Astrocyte of the cerebellum (primary cell): ENCODE measurements around the gene RASA3.
A peak's percentile ranks its signal among the peaks of the same experiment; 100 is the strongest.
"Not testable (repeated sequence)": the region's sequence is repeated elsewhere in the genome, so short reads cannot be mapped to it uniquely, and the experiment has no call there.

Source experiments
- DNase-seq: peaks from one replicate; pipeline ENCODE4 v3.0.0-alpha.2; 2011; ENCODE audit warnings: low read depth
- H3K4me3 ChIP-seq: 2 replicates; pipeline ENCODE4 v1.5.1; 2011; ENCODE audit warnings: mild to moderate bottlenecking, low read depth, low read length, moderate library complexity
- CTCF ChIP-seq: IDR thresholded peaks from 2 replicates; pipeline ENCODE4 v1.5.1; 2012; ENCODE audit warnings: low read length, low read depth, moderate library complexity, mild to moderate bottlenecking; ENCODE audit errors: missing control alignments
- in situ Hi-C: cut with HindIII; loops from 2 replicates; pipeline ENCODE4 v1.10.0; 2017; ENCODE audit warnings: low sequenced_read_pairs

The RASA3 gene

GRCh38 chr13:114128624-114129522 lies 3.5 kb downstream of the RASA3 start:
- peak overlapping the region; percentile 12 for H3K4me3 ChIP-seq
- in situ Hi-C loops, result no loop called here
- no peak for TF ChIP-seq CTCF
- DNase-seq, result peak; percentile 82

- peak overlapping the region; percentile 12 for H3K4me3 ChIP-seq
- DNase-seq, result no peak
- no peak for TF ChIP-seq CTCF
- in situ Hi-C loops, result no loop called here
Measured at GRCh38 chr13:114128348-114128623, 4.1 kb downstream of the RASA3 start.

- in situ Hi-C loops, result no loop called here
- TF ChIP-seq CTCF, result no peak
- no peak overlapping the region for H3K4me3 ChIP-seq
- no peak for DNase-seq
Measured at GRCh38 chr13:114127473-114128347, 4.7 kb downstream of the RASA3 start.

- DNase-seq, result no peak
- no peak overlapping the region for H3K4me3 ChIP-seq
- in situ Hi-C loops, result no loop called here
- TF ChIP-seq CTCF, result no peak
Measured at GRCh38 chr13:114126789-114127472, 5.5 kb downstream of the RASA3 start.

GRCh38 chr13:114126086-114126485 lies 6.3 kb downstream of the RASA3 start:
- H3K4me3 ChIP-seq, DNase-seq, in situ Hi-C loops: not testable (repeated sequence)

GRCh38 chr13:114125589-114125988 lies 6.8 kb downstream of the RASA3 start:
- in situ Hi-C loops, result no loop called here
- no peak for DNase-seq
- TF ChIP-seq CTCF, result no peak
- no peak overlapping the region for H3K4me3 ChIP-seq

GRCh38 chr13:114124921-114125320 lies 7.5 kb downstream of the RASA3 start:
- in situ Hi-C loops, result no loop called here
- peak; percentile 85 for DNase-seq
- TF ChIP-seq CTCF, result no peak
- no peak overlapping the region for H3K4me3 ChIP-seq
